SHP77 treated with DMSO at 0.1 percent for 48 hours (cell line): ENCODE results near the gene TTC28.
A peak's percentile ranks its signal among the peaks of the same experiment; 100 is the strongest.
"Not testable (repeated sequence)": the region's sequence is repeated elsewhere in the genome, so short reads cannot be mapped to it uniquely, and the experiment has no call there.

Experiments used
- DNase-seq: peaks from one replicate; lab custom pipeline; 2025; lab: John Stamatoyannopoulos, UW

Gene TTC28

DNA sequence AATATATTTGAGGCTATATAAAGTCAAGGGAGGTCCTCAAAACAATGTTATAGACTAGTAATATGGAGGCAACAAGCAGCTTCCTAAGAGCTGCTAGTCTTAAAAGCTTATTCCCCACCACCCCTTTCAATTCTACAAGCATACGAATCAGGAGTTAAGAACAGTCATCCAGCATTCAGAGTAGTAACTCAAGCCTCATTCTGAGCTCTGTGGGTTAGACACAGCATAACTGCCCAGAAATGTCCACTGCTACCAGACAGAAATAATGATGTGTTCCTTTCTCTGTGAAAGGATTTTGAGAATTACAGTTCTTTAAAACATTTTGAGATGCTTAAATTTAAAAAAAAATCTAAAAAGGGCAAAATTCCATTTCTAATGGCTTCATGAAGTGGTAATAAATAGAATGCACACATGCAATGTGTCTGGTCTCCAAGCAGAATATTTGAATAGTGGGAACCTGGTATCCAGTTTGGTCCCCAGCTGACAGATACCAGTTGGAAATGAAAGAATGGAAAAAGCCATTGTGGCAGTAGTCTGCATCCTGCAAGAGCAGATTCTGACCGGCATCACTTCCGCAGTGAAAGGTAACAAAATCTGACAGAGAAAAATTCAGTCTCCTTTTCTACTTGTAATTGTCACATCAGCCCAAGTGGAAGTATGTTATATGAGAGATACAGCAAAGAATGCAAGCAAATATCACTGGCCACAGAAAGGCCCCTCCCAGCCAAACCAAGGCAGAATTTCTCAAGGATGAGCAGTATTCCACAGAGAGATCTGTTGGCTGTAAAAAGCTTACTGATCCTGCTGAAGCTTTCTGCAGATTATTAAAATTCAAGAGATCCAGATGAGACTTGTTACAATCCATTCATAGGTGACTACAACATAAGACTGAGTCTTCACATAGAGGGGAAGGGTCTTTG lies 449.8 kb downstream of the TTC28 start:
- DNase-seq, result no peak

DNA sequence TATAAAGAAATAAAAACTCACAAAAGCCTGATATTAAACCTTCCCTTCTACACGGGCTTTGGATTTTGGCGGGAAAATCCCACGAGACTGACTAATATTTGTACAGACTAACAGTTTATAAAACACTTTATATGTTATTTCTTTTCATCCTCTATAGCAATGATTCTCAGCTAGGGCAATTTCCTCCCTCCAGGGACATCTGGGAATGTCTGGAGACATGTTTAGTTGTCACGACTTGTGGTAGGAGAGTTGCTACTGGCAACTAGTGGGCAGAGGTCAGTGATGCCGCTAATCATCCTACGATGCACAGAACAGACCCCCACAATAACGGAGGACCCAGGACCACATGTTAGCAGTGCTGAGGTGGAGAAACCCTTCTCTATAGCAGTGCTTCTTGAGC lies 455.8 kb downstream of the TTC28 start:
- no peak for DNase-seq

DNA sequence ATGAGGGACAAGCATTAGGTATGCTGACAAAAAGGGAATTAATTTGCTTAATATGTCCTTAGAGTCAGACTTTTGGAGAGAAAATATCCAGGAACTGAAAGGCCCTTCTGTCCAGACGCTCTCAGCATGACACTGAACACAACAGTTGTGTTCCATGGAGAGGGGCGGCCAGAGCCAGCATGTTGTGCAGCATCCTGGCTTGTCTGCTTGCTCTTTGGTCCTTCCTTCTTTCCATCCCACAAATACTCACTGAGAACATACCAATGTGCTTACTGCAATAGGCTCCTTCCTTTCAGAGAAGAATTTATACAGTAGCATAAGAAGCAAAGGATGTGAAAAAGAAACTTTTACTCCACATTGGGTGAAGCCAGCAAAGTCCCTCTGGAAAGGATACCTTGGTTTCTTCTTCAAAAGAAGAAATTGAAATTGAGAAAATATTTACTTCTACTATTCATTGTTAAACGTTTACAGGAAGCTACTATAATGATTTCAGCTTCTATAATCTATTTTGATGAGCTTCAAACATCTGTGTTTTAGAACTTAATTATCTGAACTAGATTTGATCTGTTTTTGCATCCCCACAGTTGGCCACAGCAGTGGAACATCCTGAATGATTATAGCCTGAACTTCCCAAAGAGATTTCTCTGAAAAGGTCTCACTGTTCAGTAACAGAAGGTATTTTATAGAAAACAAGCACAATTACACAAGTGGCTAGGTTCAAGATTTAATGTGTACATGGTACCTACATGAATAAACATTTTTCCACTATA lies 456.5 kb downstream of the TTC28 start:
- DNase-seq, result no peak

GRCh38 chr22:28222571-28222970 lies 457.1 kb downstream of the TTC28 start:
- DNase-seq, result no peak

DNA sequence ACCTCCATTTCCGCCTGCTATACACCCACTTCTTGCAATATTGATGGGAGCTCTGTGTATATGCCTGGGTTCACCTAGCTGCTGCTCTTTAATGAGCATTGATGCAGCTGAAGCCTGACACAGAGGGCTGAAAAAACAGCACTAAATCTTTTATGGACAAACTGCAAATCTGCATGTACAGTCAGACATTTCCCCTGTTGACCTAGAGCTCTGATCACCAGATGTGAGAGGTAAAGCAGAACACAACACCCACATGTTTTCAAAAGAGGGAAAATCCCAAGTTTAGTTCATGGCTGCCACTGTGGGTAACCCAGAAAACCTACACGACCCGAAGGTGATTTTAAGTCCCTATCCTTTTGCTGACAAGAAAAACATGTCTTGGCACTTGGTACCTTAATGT lies 457.6 kb downstream of the TTC28 start:
- no peak for DNase-seq

DNA sequence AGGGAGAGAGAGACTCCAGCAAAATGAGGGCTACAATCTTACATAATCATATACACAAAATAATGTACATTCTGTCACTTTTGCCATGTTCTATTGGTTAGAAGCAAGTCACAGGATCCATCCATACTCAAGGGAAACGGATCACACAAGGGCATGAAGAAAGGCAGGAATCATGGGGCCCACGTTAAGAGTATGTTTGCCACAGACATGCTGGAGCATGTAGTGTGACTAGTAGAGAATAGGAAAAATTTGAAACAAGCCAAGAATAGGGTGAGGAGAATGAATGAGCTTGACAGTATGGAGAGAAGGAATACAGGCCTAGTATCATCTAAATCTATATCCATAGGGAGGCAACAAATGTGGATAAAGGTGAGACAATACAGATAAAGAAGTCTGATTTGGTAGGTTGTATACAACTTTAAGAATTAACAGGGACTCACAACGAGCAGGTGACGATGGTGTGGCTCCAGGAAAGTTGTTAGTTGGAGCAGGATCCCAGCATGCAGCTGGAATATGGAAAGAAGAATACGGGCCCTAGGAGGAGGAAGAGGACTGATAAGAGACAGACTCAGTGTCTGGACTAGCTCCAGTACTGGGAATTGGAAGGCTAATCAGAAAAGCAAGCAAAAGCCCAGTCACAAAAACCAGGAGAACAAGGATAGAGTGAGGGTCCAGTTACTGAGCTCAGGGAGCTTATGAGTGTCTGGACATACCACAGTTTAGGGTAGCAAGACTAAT lies 458.8 kb downstream of the TTC28 start:
- no peak for DNase-seq

DNA sequence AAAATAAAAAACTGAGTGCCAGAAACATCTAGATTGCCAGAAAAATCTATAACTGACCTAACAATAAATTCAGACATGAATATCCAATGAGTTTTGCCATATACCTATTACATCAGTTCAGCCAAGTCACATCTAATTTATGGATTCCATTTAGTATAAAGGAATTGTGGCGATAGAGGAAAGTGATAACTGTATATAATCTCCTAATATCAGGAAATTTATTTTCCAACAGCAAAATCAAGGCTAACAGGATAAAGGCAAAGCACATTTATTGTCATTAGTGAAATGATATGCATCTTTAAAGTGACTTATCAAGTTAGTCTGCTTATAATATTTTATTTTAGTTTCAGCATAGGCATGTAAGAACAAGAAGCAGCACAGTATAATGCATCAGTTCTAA lies 462.4 kb downstream of the TTC28 start:
- no peak for DNase-seq

- not testable (repeated sequence) for DNase-seq
Observed at GRCh38 chr22:28214750-28215149, 464.9 kb downstream of the TTC28 start.

GRCh38 chr22:28209457-28209856 lies 470.2 kb downstream of the TTC28 start:
- not testable (repeated sequence) for DNase-seq

DNA sequence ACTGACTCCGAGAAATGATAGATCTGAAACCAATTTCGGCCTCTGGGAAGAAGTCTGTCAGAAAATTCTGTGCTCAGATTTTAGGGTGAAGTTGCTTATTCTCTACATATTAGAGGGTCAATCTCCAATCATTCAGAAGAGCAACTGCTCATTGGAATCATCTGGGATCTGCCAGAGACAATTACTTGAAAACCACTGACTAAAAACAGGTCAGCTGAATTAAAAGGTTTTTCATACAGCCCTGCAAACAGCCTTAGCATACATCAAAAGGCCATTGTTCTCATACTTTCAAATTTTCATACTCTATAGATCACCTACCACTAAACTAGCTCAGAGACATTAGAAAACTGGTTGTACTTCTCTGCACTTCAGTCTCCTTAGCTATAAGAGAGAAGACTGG lies 470.9 kb downstream of the TTC28 start:
- DNase-seq, result no peak

DNA sequence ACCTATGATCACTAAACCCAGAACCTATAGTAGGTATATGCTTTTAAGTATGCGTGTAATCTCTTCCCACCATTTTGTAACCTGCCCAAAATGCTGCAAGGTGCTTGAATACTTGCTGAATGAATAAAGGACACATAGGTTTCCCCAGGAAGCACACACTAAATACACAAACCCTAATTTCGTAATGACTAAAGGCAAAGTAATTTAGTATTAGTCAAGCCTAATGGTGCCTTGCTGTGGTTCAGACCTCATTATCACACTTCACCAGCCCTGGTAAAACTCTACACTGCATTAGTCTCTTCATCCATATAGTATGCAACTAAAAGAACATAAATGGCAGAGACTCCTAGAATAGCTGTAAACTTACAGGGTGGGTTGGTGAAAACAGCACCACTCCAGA lies 471.6 kb downstream of the TTC28 start:
- no peak for DNase-seq

- DNase-seq, result no peak
Observed at GRCh38 chr22:28207281-28208030, 472.2 kb downstream of the TTC28 start.

- DNase-seq, result no peak
Observed at GRCh38 chr22:28205926-28206325, 473.7 kb downstream of the TTC28 start.

DNA sequence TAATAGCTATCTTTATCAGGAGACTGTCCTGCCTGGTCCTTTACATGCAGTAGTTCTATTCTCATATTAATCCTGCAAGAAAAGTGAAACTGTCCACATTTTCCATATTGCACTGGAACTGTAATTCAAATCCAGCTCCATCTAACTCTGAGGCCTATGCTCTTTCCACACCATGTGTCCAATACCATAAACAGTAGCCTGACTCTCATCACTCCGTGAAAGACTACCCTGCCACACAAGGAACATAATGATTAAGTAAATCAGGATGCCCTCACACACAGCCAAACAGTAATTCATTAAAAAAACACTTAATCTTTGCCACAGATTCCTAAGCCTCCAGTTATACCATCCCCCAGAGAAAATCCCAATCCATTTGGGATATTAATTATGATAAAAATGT lies 475.3 kb downstream of the TTC28 start:
- DNase-seq, result no peak

DNA sequence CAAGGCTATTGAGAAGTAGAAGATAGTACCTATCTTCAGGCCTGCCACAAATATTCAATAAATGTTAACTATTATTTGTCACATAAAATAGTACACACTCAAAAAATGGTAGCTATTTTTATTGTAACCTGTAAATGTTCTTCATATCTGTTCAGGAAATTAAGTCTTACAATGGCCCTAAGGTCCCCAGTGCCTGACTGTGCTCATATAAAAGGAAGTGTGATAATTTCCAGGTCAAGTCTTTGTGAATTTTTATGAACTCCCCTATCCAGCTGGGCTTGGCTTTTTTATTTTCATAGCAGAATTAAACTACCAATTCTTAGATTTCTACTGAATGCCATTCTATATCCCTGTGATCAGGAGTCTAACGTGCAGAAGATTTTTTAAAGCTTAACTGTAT lies 476.4 kb downstream of the TTC28 start:
- DNase-seq, result no peak

- no peak for DNase-seq
Observed at GRCh38 chr22:28198692-28199091, 480.9 kb downstream of the TTC28 start.

- peak; percentile 38 for DNase-seq
Observed at GRCh38 chr22:28191571-28191970, 488.1 kb downstream of the TTC28 start.

- no peak for DNase-seq
Observed at GRCh38 chr22:28188178-28188879, 491.3 kb downstream of the TTC28 start.

DNA sequence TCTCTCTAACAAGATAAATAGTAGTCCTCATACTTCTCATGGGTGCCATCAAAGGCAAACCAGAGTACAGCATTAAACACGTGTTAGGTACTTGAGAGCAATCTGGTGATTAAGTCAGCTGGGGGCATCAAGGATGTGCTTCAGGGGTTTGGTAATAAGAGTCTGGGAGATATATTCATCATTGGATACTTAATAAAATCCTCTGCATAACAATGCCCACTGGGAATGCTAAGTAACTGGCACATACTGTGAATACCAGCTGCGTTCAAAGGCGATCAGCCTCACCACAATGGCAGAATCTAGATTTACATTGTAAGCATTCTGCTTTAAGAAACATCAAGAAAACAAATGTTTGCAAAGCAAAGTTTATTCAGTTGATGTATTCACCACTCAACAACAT lies 492.0 kb downstream of the TTC28 start:
- DNase-seq, result no peak

GRCh38 chr22:28186641-28187040 lies 493.0 kb downstream of the TTC28 start:
- no peak for DNase-seq

GRCh38 chr22:28185130-28185529 lies 494.5 kb downstream of the TTC28 start:
- DNase-seq, result no peak
